ENCODE results near the gene RAD23B. TPM values are rescaled to one million over a fixed set of nuclear protein-coding genes. Genes with fewer than 3 reads are reported as not detected.

The RAD23B gene
- total and polyA plus RNA-seq, 2 of the 13 experiments (the other 11 are each of a cell fraction or from before 2014, with no cell fraction given): 133 to 156 TPM

DNA sequence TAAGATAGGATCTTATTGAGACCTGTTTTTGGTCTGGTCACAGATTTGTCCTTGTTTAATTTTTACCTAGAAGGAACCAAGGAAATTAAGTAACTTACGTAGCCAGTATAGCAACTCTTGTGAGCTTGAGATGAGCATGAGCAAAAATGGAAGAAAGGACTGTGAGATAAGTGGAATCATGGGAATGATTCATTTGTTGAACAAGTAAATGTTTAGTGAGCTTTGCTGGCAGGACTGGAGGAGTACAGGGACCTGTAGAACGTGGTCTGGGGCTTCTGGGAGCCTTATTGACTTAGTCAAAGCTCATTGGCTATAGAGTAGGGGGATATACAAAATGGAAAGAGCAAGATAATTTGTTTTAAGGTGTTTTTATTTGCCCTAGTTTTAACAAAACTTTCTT is 3.0 kb downstream of the RAD23B start (continued):
- TF ChIP-seq, protein P1, sequence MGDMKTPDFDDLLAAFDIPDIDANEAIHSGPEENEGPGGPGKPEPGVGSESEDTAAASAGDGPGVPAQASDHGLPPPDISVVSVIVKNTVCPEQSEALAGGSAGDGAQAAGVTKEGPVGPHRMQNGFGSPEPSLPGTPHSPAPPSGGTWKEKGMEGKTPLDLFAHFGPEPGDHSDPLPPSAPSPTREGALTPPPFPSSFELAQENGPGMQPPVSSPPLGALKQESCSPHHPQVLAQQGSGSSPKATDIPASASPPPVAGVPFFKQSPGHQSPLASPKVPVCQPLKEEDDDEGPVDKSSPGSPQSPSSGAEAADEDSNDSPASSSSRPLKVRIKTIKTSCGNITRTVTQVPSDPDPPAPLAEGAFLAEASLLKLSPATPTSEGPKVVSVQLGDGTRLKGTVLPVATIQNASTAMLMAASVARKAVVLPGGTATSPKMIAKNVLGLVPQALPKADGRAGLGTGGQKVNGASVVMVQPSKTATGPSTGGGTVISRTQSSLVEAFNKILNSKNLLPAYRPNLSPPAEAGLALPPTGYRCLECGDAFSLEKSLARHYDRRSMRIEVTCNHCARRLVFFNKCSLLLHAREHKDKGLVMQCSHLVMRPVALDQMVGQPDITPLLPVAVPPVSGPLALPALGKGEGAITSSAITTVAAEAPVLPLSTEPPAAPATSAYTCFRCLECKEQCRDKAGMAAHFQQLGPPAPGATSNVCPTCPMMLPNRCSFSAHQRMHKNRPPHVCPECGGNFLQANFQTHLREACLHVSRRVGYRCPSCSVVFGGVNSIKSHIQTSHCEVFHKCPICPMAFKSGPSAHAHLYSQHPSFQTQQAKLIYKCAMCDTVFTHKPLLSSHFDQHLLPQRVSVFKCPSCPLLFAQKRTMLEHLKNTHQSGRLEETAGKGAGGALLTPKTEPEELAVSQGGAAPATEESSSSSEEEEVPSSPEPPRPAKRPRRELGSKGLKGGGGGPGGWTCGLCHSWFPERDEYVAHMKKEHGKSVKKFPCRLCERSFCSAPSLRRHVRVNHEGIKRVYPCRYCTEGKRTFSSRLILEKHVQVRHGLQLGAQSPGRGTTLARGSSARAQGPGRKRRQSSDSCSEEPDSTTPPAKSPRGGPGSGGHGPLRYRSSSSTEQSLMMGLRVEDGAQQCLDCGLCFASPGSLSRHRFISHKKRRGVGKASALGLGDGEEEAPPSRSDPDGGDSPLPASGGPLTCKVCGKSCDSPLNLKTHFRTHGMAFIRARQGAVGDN (CRISPR knock-in tag; IDR thresholded peaks at IDR 0.05): no peak
- no peak for TF ChIP-seq SNAI1 (CRISPR knock-in tag; IDR thresholded peaks at IDR 0.05; ENCODE audit: borderline replicate concordance)
- no peak for TF ChIP-seq SMC3 (IDR thresholded peaks at IDR 0.05; ENCODE audit: low read length)
- no peak for TF ChIP-seq GTF3A (CRISPR knock-in tag; conservative IDR thresholded peaks at IDR 0.05)
- no peak for TF ChIP-seq FOXA1 (IDR thresholded peaks at IDR 0.05)
- TF ChIP-seq FOXA1 (CRISPR knock-in tag; IDR thresholded peaks at IDR 0.05): peak; percentile 70
- TF ChIP-seq ZNF746 (CRISPR knock-in tag; IDR thresholded peaks at IDR 0.05): no peak
- peak; percentile 70; the same call in 1 of the 2 replicates for TF ChIP-seq HOMEZ (CRISPR knock-in tag; IDR thresholded peaks at IDR 0.05; ENCODE audit: low read depth)
- TF ChIP-seq CBFB (CRISPR knock-in tag; IDR thresholded peaks at IDR 0.05): no peak
- no peak for TF ChIP-seq ETV5 (CRISPR knock-in tag; IDR thresholded peaks at IDR 0.05; ENCODE audit: borderline replicate concordance)
- no peak for TF ChIP-seq GABPB1 (CRISPR knock-in tag; IDR thresholded peaks at IDR 0.05)
- no peak for TF ChIP-seq HNF4G (IDR thresholded peaks at IDR 0.05; ENCODE audit: borderline replicate concordance, low read depth, low read length)
- TF ChIP-seq HNF4G (CRISPR knock-in tag; IDR thresholded peaks at IDR 0.05; ENCODE audit: borderline replicate concordance, low read depth): no peak
- no peak for TF ChIP-seq ZFY (CRISPR knock-in tag; IDR thresholded peaks at IDR 0.05)
- no peak for TF ChIP-seq ZNF609 (CRISPR knock-in tag; IDR thresholded peaks at IDR 0.05; ENCODE audit: borderline replicate concordance)
- no peak for TF ChIP-seq ZMYM2 (CRISPR knock-in tag; IDR thresholded peaks at IDR 0.05)
- TF ChIP-seq ZKSCAN1 (IDR thresholded peaks at IDR 0.05; ENCODE audit: low read length): no peak
- TF ChIP-seq ZNF138 (CRISPR knock-in tag; IDR thresholded peaks at IDR 0.05; ENCODE audit: low read depth): no peak
- TF ChIP-seq HDAC2 (CRISPR knock-in tag; IDR thresholded peaks at IDR 0.05): no peak

Measured in HepG2 (cell line).